ENCODE data around the gene COPS7A. TPM values are rescaled to one million over a fixed set of nuclear protein-coding genes. Genes with fewer than 3 reads are reported as not detected.

The COPS7A gene
- total and polyA plus RNA-seq, 7 donors = 48.6 to 69.3 (median 52.5) TPM

DNA sequence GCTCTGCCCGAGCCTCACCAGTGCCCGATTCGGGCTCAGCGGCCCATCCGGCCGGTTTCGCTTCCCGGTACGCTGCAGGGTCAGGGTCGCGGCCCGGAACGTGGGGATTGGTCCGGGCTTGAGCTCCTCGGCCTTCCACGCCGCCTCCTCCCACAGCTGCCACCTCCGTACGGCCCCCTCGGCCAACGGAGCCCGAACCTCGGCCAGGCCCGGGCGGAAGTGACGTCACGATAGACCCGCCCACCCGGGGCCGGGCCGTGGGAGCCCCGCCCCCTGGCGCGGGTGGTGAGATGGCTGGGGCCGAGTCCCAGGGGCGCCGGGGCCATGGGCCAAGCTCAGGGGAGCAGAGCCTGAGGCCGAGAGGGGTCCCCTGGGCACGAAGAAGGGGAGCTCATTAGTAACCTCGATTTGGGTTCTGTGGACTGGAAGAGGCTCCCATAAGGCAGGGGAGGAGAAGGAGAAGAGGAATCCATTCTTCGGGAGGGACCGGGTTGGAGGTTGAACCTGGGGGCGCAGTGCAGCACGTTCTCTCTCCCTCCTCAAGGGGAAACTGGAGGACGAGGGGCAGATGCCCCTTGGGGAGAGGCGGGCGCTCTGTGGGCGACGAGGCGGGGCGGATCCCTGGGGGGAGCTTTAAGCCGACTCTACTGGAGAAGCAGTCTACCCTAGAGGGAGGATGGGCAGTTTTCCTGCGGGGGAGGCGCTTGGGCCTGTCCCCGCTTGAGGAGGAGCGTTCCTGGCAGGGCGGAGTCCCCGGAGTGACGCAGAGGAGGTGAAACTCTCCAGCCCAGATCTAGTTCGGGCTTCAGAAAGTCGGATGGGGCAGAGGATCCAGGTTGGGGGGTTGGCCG is 29.3 kb downstream of the COPS7A start, which contains the start of gene MLF2:
Gene MLF2 (minus strand): TSS at position 221 of the 851 bp plus-strand sequence. CDS start 807 bp downstream, outside the sequence.
- Histone ChIP-seq H3K4me3 (peak within 1 kb of the TSS; percentile 90 to 96 (median 91)), H3K36me3 (peaks cover 25 to 38% (median 37%) of the 10 kb centered on the region in 4 donors), H3K27me3 (no peaks in the 10 kb centered on the region), H3K9me3 (no peaks in the 10 kb centered on the region), H3K27ac (peak within 1 kb of the TSS; percentile 98 to 99 (median 99)), H3K4me1 (peaks cover 0 to 24% (median 19%) of the 10 kb centered on the region in 4 donors)
- DNase-seq = peak; percentile 100
- WGBS, 2 donors = 0 to 1% methylated on average over 62 of the region's 62 CpGs
- intact Hi-C loops (cut with DNase I) = loop anchor here (1.0 kb wide), 3 partner anchors 11 to 72 kb away; no protein-coding TSS in a partner anchor
- TF ChIP-seq, protein P1, sequence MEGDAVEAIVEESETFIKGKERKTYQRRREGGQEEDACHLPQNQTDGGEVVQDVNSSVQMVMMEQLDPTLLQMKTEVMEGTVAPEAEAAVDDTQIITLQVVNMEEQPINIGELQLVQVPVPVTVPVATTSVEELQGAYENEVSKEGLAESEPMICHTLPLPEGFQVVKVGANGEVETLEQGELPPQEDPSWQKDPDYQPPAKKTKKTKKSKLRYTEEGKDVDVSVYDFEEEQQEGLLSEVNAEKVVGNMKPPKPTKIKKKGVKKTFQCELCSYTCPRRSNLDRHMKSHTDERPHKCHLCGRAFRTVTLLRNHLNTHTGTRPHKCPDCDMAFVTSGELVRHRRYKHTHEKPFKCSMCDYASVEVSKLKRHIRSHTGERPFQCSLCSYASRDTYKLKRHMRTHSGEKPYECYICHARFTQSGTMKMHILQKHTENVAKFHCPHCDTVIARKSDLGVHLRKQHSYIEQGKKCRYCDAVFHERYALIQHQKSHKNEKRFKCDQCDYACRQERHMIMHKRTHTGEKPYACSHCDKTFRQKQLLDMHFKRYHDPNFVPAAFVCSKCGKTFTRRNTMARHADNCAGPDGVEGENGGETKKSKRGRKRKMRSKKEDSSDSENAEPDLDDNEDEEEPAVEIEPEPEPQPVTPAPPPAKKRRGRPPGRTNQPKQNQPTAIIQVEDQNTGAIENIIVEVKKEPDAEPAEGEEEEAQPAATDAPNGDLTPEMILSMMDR (IDR thresholded peaks at IDR 0.05) = peak in 1 of 4 experiments; percentile 95
- TF ChIP-seq EP300 (IDR thresholded peaks at IDR 0.05) (peak in 1 of 4 donors; percentile 72), POLR2A (IDR thresholded peaks at IDR 0.05) (peak; percentile 96), POLR2AphosphoS5 (IDR thresholded peaks at IDR 0.05) (peak; percentile 95 to 99 (median 99))

DNA sequence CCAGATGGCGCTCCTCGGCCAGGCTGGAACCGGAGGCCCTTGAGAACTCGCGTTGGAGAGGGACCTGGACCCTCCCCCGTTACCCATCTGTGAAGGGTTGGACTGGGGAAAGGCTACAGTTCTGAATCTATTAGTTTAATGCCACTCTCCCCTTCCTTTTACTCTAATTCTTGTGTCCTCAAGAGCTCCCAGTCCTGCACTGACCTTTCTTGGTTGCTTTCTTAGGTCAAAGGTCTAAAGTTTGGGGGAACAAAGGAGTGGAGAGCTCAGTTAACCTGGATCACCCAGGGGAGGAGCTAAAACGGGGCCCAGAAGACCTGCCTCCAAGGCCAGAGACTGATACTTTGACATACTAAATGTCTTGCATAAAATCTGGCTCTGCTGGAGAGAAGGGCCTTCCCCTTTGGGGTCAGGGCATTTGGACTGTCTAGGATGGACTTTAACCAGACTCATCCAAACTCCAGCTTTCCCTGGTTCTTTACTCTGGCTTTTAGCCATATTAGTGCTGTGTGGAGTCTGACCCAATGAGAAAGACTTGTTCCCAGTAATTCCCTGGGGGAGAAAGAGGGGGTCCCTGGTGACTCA is 30.0 kb downstream of the COPS7A start:
- no peak for DNase-seq
- WGBS, 2 donors = 1% methylated on average over 7 of the region's 7 CpGs
- Histone ChIP-seq H3K4me3 (peak overlapping the region in 2 of 4 donors; percentile 90 to 96), H3K27ac (peak overlapping the region; percentile 98 to 99 (median 99)), H3K9me3 (no peaks in the 10 kb centered on the region), H3K4me1 (peaks cover 0 to 24% (median 19%) of the 10 kb centered on the region in 4 donors), H3K27me3 (no peaks in the 10 kb centered on the region), H3K36me3 (peaks cover 18 to 31% (median 29%) of the 10 kb centered on the region in 4 donors)
- TF ChIP-seq, protein P1 (IDR thresholded peaks at IDR 0.05) = peak in 3 of 4 experiments; percentile 84 to 99 (median 88)
- TF ChIP-seq POLR2AphosphoS5 (IDR thresholded peaks at IDR 0.05) = no peak
- intact Hi-C loops (cut with DNase I) = loop anchor here (1.0 kb wide), 3 partner anchors 10 to 71 kb away; no protein-coding TSS in a partner anchor

DNA sequence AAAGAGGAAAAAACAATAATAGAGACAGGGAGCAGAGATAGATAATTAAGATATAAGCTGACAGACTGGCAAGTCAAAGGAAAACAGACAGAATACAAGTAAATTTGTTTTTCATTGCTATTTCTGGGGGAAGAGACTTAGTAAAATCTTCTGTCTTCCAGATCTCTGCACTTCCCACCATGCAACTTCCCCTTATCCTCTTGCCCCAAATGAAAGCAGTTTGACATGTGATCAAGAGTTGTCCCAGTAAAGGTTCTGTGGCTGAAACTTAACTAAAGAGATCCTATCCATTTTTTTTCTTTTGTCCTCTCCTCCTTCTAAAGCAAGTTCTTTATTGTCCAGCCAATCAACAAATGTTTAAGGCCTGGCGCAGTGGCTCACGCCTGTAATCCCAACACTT is 30.6 kb downstream of the COPS7A start:
- WGBS, 2 donors = 93 to 97% methylated on average over 2 of the region's 2 CpGs

DNA sequence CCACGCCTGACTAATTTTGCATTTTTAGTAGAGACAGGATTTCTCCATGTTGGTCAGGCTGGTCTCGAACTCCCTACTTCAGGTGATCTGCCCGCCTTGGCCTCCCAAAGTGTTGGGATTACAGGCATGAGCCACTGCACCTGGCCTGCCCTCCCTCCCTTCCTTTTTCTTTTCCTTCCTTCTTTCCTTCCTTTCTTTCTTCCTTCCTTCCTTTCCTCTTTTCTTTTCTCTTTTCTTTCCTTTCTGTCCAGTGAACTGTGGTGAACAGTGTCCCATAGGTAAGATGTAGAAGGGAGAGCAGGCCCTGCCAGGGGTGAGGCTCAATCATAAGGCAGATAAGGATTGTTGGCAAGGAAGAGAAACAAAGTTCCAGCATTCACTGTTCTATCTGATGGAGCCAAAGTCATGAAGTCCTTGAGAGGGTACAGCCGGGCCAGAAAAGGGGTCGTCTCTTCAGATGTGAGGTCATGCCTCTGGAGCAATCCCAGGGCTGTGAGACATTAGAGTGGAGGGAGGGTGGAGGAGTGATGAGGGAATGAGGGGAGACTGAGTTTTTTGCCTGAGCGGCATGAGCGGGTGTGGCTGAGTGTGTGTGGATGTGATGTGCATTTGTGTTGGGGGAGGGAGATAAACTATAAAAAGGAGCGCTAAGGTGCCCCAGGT is 33.3 kb downstream of the COPS7A start:
- WGBS, 2 donors = 75 to 85% methylated on average over 8 of the region's 8 CpGs
- no peaks in the 10 kb centered on the region for H3K36me3 ChIP-seq

More for the DNA sequence above, 30.6 kb downstream of the COPS7A start:
- Histone ChIP-seq H3K4me3 (no peak overlapping the region), H3K4me1 (peaks cover 0 to 24% (median 19%) of the 10 kb centered on the region in 4 donors), H3K27me3 (no peaks in the 10 kb centered on the region), H3K36me3 (peaks cover 13 to 25% (median 24%) of the 10 kb centered on the region in 4 donors), H3K9me3 (no peaks in the 10 kb centered on the region), H3K27ac (peak overlapping the region; percentile 98 to 99 (median 99))
- no peak for DNase-seq
- TF ChIP-seq POLR2AphosphoS5 (IDR thresholded peaks at IDR 0.05) (no peak), EP300 (IDR thresholded peaks at IDR 0.05) (no peak), POLR2A (IDR thresholded peaks at IDR 0.05) (no peak)
- TF ChIP-seq, protein P1 (IDR thresholded peaks at IDR 0.05) = no peak
- intact Hi-C loops (cut with DNase I) = no loop called here

More for the DNA sequence above, 33.3 kb downstream of the COPS7A start:
- Histone ChIP-seq H3K9me3 (no peaks in the 10 kb centered on the region), H3K27ac (no peak overlapping the region), H3K4me1 (peaks cover 0 to 10% (median 9%) of the 10 kb centered on the region in 4 donors), H3K4me3 (no peak overlapping the region), H3K27me3 (no peaks in the 10 kb centered on the region)
- DNase-seq = no peak
- TF ChIP-seq, protein P1 (IDR thresholded peaks at IDR 0.05) = no peak
- TF ChIP-seq POLR2AphosphoS5 (IDR thresholded peaks at IDR 0.05) = no peak
- no peak for TF ChIP-seq POLR2A (IDR thresholded peaks at IDR 0.05)
- TF ChIP-seq EP300 (IDR thresholded peaks at IDR 0.05) = no peak
- intact Hi-C loops (cut with DNase I) = no loop called here

Measured in sigmoid colon (tissue), 7 donors.